NT2/D1 (cell line): ENCODE results near the gene ZNF135.

Source experiments
- DNase-seq: peaks from one replicate; pipeline ENCODE4 v3.0.0-alpha.2; 2011; ENCODE audit warnings: low read depth, low spot score
- H3K27me3 ChIP-seq: 2 replicates; pipeline ENCODE4 v1.6.0; 2011; ENCODE audit warnings: mild to moderate bottlenecking; ENCODE audit not compliant: insufficient read length, insufficient read depth
- H3K36me3 ChIP-seq: 2 replicates; pipeline ENCODE4 v1.6.1; 2011; ENCODE audit warnings: mild to moderate bottlenecking, low read length, mixed read lengths; ENCODE audit not compliant: insufficient read depth, insufficient read length
- H3K4me1 ChIP-seq: 2 replicates; pipeline ENCODE4 v1.5.1; 2011; ENCODE audit not compliant: insufficient read depth, insufficient read length
- H3K4me3 ChIP-seq: 2 replicates; pipeline ENCODE4 v1.5.1; 2011; ENCODE audit warnings: low read depth; ENCODE audit not compliant: insufficient read length
- H3K9ac ChIP-seq: 2 replicates; pipeline ENCODE4 v1.6.0; 2011; ENCODE audit warnings: low read depth; ENCODE audit not compliant: insufficient read length
- H3K9me3 ChIP-seq: 2 replicates; pipeline ENCODE4 v1.5.1; 2011; ENCODE audit warnings: mild to moderate bottlenecking, low read length; ENCODE audit not compliant: insufficient read depth
- SUZ12 ChIP-seq: IDR thresholded peaks from 2 replicates; pipeline ENCODE4 v1.6.1; 2011; ENCODE audit not compliant: insufficient read length, insufficient read depth; ENCODE audit errors: extremely low read depth
- YY1 ChIP-seq: IDR thresholded peaks from 2 replicates; pipeline ENCODE4 v1.6.1; 2011; ENCODE audit not compliant: insufficient read length, insufficient read depth
- ZNF274 ChIP-seq: IDR thresholded peaks from 2 replicates; pipeline ENCODE4 v1.6.1; 2011; ENCODE audit warnings: mild to moderate bottlenecking, low read depth, low read length

The ZNF135 gene

DNA sequence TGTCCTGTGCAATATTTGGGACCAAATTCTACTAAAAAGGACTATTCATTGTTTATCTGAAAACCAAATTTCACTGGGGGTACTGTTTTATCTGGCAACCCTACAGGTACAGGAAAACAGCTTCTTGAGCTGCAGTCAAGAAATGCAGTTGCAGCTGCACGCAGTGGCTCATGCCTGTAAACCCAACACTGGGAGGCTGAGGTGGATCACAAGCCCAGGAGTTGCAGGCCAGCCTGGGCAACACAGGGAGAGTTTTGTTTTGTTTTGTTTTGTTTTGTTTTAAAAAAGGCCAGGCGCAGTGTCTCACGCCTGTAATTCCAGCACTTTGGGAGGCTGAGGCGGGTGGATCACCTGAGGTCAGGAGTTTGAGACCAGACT, 36.8 kb upstream of the ZNF135 start:
- Histone ChIP-seq H3K9ac (no peak overlapping the region), H3K36me3 (no peaks in the 10 kb centered on the region), H3K9me3 (peaks cover 12% of the 10 kb centered on the region; the same call in 1 of the 2 replicates), H3K4me1 (no peaks in the 10 kb centered on the region), H3K4me3 (no peak overlapping the region), H3K27me3 (no peaks in the 10 kb centered on the region)
- TF ChIP-seq YY1 (no peak), ZNF274 (no peak), SUZ12 (no peak)
- DNase-seq: no peak

DNA sequence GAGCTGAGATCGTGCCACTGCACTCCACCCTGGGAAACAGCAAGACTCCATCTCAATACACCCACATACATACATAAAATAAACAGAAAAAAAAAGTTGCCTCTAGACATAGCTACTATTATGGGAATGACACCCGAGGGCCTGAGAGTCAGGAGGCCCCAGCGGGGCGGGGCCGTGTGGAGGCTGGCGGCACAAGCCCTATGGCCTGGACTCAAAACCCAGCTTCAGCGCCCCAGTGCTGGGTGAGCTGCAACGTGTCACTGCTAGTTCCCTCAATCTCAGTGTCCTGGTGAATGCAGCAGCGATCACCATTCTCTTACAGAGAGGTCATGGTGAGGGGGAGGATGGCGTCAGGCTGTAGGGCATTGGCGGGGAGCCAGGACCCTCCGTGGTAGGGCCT, 34.4 kb upstream of the ZNF135 start:
- H3K9ac ChIP-seq: no peak overlapping the region
- peaks cover 8% of the 10 kb centered on the region for H3K4me1 ChIP-seq
- no peaks in the 10 kb centered on the region for H3K36me3 ChIP-seq
- no peak for TF ChIP-seq ZNF274
- TF ChIP-seq SUZ12: no peak
- no peak for TF ChIP-seq YY1
- H3K9me3 ChIP-seq: peaks cover 12% of the 10 kb centered on the region; the same call in 1 of the 2 replicates
- H3K27me3 ChIP-seq: no peaks in the 10 kb centered on the region
- no peak for DNase-seq
- H3K4me3 ChIP-seq: no peak overlapping the region

GRCh38 chr19:58033741-58034476, 25.2 kb upstream of the ZNF135 start, which contains the start of gene ZSCAN1:
Gene ZSCAN1, plus strand, starts transcription at chr19:58034025. Its CDS starts 3,812 bp downstream, at chr19:58037837.
- H3K9ac ChIP-seq: peak within 1 kb of the TSS; percentile 85
- TF ChIP-seq SUZ12 (no peak), YY1 (no peak), ZNF274 (no peak)
- peaks cover 19% of the 10 kb centered on the region for H3K4me1 ChIP-seq
- H3K27me3 ChIP-seq: no peaks in the 10 kb centered on the region
- H3K9me3 ChIP-seq: no peaks in the 10 kb centered on the region
- peak within 1 kb of the TSS; percentile 71 for H3K4me3 ChIP-seq
- H3K36me3 ChIP-seq: no peaks in the 10 kb centered on the region
- DNase-seq: peak; percentile 81

GRCh38 chr19:58034477-58034793, 24.6 kb upstream of the ZNF135 start:
- Histone ChIP-seq H3K36me3 (no peaks in the 10 kb centered on the region), H3K4me3 (peak overlapping the region; percentile 71), H3K27me3 (no peaks in the 10 kb centered on the region), H3K9ac (peak overlapping the region; percentile 85), H3K9me3 (no peaks in the 10 kb centered on the region), H3K4me1 (peaks cover 14% of the 10 kb centered on the region)
- DNase-seq: no peak
- TF ChIP-seq SUZ12 (no peak), ZNF274 (no peak), YY1 (no peak)

DNA sequence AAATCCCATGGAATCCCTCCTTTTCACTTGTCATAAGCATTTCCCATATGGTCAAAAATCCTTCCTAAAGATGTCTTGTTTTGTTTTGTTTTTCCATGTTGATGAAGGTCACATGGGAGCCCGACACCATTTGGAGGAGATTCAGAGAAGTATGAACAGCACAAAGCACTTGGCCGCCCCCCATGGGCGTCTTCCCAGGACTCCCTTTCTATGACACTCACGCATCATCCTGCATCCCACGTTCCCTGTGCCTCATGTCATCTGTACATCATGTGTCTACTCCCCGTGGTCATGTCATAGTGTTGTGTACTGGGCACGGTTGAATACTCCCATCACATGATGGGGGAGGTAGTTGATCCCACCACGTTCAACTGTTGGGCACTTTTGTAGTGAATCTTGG, 23.2 kb upstream of the ZNF135 start:
- Histone ChIP-seq H3K9me3 (no peaks in the 10 kb centered on the region), H3K9ac (no peak overlapping the region), H3K4me3 (no peak overlapping the region), H3K27me3 (no peaks in the 10 kb centered on the region), H3K4me1 (peaks cover 14% of the 10 kb centered on the region), H3K36me3 (no peaks in the 10 kb centered on the region)
- TF ChIP-seq SUZ12 (no peak), YY1 (no peak), ZNF274 (no peak)
- DNase-seq: no peak

DNA sequence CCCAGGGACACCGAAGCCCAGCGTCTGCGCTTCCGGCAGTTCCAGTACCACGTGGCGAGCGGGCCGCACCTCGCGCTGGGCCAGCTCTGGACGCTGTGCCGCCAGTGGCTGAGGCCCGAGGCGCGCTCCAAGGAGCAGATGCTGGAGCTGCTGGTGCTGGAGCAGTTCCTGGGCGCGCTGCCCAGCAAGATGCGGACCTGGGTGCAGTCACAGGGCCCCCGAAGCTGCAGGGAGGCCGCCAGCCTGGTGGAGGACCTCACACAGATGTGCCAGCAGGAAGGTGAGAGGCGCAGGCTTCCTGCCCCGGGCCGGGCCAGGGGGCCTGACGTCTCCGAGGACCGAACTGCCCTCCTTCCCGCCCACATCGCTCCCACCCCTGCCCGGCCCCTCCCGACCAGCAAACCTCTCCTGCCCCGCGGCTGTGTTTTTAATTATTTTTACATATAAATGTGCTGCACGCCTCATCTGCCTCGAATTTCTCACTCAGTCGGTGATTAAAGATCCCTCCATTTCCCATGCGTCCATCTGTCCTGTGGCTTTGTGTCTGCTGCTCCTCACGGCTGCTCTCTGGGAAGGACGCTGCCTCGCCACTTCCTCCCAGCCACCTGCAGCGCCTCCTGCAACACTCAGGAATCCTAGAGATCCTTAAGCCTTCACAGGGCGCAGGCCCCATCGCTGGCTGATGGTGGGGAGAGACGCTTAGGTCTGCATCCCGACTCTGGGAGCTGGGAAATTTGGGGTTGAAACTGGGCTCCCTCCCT, 21.0 kb upstream of the ZNF135 start:
- no peaks in the 10 kb centered on the region for H3K27me3 ChIP-seq
- H3K36me3 ChIP-seq: no peaks in the 10 kb centered on the region
- no peaks in the 10 kb centered on the region for H3K9me3 ChIP-seq
- H3K4me3 ChIP-seq: no peak overlapping the region
- TF ChIP-seq ZNF274 (no peak), SUZ12 (no peak), YY1 (no peak)
- peak overlapping the region; percentile 54 for H3K9ac ChIP-seq
- DNase-seq: no peak
- H3K4me1 ChIP-seq: peaks cover 14% of the 10 kb centered on the region

DNA sequence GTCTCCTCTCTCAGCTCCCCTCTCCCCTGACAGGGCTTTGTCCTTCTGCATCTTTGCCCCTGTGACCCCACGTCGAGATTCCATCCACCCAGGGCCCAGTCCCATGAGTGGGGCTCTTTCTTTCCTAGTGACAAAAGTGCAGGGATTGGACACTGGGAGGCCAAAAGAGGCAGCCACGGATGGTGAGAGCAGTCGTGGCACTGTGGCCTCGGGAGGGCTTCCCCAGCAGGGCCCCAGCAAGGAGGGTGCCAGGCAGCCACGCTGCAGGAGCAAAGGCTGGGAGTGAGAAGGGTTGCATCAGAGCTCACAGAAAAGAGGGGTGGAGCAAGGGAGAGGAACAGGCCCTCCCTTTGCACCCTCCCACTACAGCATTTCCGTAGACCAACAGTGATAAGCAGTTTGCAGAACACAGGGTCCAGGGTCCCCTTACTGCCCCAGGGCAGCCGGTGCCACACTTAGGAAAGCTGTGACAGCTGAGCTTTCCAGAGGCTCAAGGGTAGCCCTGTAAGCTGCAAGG, 20.3 kb upstream of the ZNF135 start:
- Histone ChIP-seq H3K9ac (peak overlapping the region; percentile 54), H3K36me3 (no peaks in the 10 kb centered on the region), H3K4me3 (no peak overlapping the region), H3K4me1 (peaks cover 14% of the 10 kb centered on the region), H3K9me3 (no peaks in the 10 kb centered on the region), H3K27me3 (no peaks in the 10 kb centered on the region)
- DNase-seq: no peak
- TF ChIP-seq YY1 (no peak), ZNF274 (no peak), SUZ12 (no peak)
